K562 (cell line): ENCODE data around the gene RNF144A. TPM values are rescaled to one million over a fixed set of nuclear protein-coding genes. Genes with fewer than 3 reads are reported as not detected.

Source experiments
- ARID2 ChIP-seq: fragments of 450-650 bp; IDR thresholded peaks from 2 replicates; pipeline ENCODE4 v1.6.1; 2017; ENCODE audit warnings: antibody characterized with exemption, mild to moderate bottlenecking
- ARID3B ChIP-seq: fragments of 250-450 bp; sonication (Bioruptor Pico); IDR thresholded peaks from 2 replicates; pipeline ENCODE4 v1.4.0; 2020; ENCODE audit warnings: borderline replicate concordance
- CBX8 ChIP-seq: fragments of 200-600 bp; sonication (generic); IDR thresholded peaks from 2 replicates; pipeline ENCODE4 v1.6.1; 2012; ENCODE audit warnings: borderline replicate concordance, mixed run types, low read depth, mild to moderate bottlenecking, moderate library complexity, mixed read lengths, low read length, control low read depth, inconsistent platforms; ENCODE audit not compliant: poor library complexity, severe bottlenecking; ENCODE audit errors: extremely low read depth
- CEBPG ChIP-seq, 3 experiments: fragments of 200-800 bp in 1 of 3; sonication (Bioruptor generic) in 1 of 3; sonication (generic) in 1 of 3; formaldehyde crosslinking in 1 of 3; IDR thresholded peaks in 2 of 3; conservative IDR thresholded peaks in 1 of 3; 2 replicates each; pipeline versions ENCODE4 v1.6.1 to v1.8.0; 2016 to 2022; ENCODE audit warnings: missing compliant biosample characterization in 2 of 3, missing genetic modification characterization in 2 of 3, mild to moderate bottlenecking in 1 of 3, missing genetic modification reagents in 1 of 3
- CHAMP1 ChIP-seq: fragments of 450-650 bp; IDR thresholded peaks from 2 replicates; pipeline ENCODE4 v1.6.1; 2016; ENCODE audit warnings: mild to moderate bottlenecking
- GMEB1 ChIP-seq: fragments of 250-450 bp; sonication (Bioruptor Pico); IDR thresholded peaks from 2 replicates; pipeline ENCODE4 v1.4.0; 2020; ENCODE audit warnings: mild to moderate bottlenecking
- MCM3 ChIP-seq: fragments of 450-650 bp; IDR thresholded peaks from 2 replicates; pipeline ENCODE4 v1.6.1; 2016
- MYC ChIP-seq, 2 experiments: fragments of 250-450 bp in 1 of 2; sonication (Bioruptor Pico) in 1 of 2; IDR thresholded peaks; 2 replicates each; pipeline versions ENCODE4 v1.5.1 to v1.6.1; 2012 to 2021; ENCODE audit warnings: low read depth in 2 of 2, borderline replicate concordance in 1 of 2, improper control_type of control experiment in 1 of 2, low read length in 1 of 2, mild to moderate bottlenecking in 1 of 2, moderate library complexity in 1 of 2
- RNF219 ChIP-seq: fragments of 250-450 bp; sonication (Bioruptor Pico); IDR thresholded peaks from 2 replicates; pipeline ENCODE4 v1.5.0; 2022; ENCODE audit warnings: mild to moderate bottlenecking
- TAF9B ChIP-seq: fragments of 450-650 bp; IDR thresholded peaks from 2 replicates; pipeline ENCODE4 v1.6.1; 2018; ENCODE audit warnings: mild to moderate bottlenecking; ENCODE audit not compliant: partially characterized antibody
- TFAM ChIP-seq: fragments of 250-450 bp; sonication (Bioruptor Pico); conservative IDR thresholded peaks from 2 replicates; pipeline ENCODE4 v1.5.0; 2021; ENCODE audit warnings: mild to moderate bottlenecking, moderate library complexity
- TRIM25 ChIP-seq: fragments of 450-650 bp; IDR thresholded peaks from 2 replicates; pipeline ENCODE4 v1.7.0; 2016; ENCODE audit warnings: borderline replicate concordance
- XRCC5 ChIP-seq: fragments of 200-400 bp; formaldehyde crosslinking; IDR thresholded peaks from 2 replicates; pipeline ENCODE4 v1.6.1; 2017; ENCODE audit warnings: low read depth, mild to moderate bottlenecking, low read length
- ZNF512 ChIP-seq: IDR thresholded peaks from 2 replicates; pipeline ENCODE4 v1.6.1; 2016; ENCODE audit warnings: missing genetic modification characterization, missing compliant biosample characterization
- polyA plus RNA-seq, 8 experiments: library from polyadenylated mRNA; depleted of rRNA in 4 of 8; stranded (reverse) in 5 of 8; unstranded in 3 of 8; fragments of >200 nt; fragmentation: Nextera tagmentation in 2 of 8; fragmentation: Illumina TruSeq in 1 of 8; extraction: Ambion mirVana in 2 of 8; extraction: Trizol in 1 of 8; gene quantifications; 2 replicates each; pipeline versions ENCODE4 v1.2.1 to v1.2.3, GENCODE V29; 2011 to 2014; ENCODE audit warnings: inconsistent platforms in 1 of 8, missing spikeins in 1 of 8
- total RNA-seq, 7 experiments: library from RNA; depleted of rRNA in 6 of 7; stranded (reverse); fragments of >200 nt in 6 of 7; fragmentation: Illumina TruSeq in 2 of 7; extraction: Trizol in 2 of 7; gene quantifications; 2 replicates each; pipeline versions ENCODE4 v1.2.1 to v1.2.3, GENCODE V29; 2011 to 2021; ENCODE audit warnings: low replicate concordance in 1 of 7

Gene RNF144A
- total and polyA plus RNA-seq, 9 of the 15 experiments (the other 6 are each of a cell fraction or from before 2014, with no cell fraction given): 0.96 to 11.3 (median 6.2) TPM

GRCh38 chr2:6880200-6880733, 36.9 kb upstream of the RNF144A start (continued):
- TF ChIP-seq GMEB1 (CRISPR knock-in tag) (no peak), ARID3B (CRISPR knock-in tag) (no peak), TAF9B (peak; percentile 43), CEBPG (CRISPR knock-in tag; IDR thresholded peaks at IDR 0.05) (no peak), CEBPG (tag; conservative IDR thresholded peaks at IDR 0.05 in 1 of 2, IDR thresholded peaks at IDR 0.05 in 1 of 2) (no peak), RNF219 (no peak), MCM3 (no peak), ARID2 (no peak), MYC (IDR thresholded peaks at IDR 0.05; ENCODE audit: low read depth, low read length) (peak; percentile 53; the same call in 1 of the 2 replicates), MYC (CRISPR knock-in tag; IDR thresholded peaks at IDR 0.05; ENCODE audit: borderline replicate concordance, low read depth) (no peak), ZNF512 (tag) (no peak), TFAM (CRISPR knock-in tag) (no peak), CHAMP1 (peak; percentile 62; the same call in 1 of the 2 replicates), XRCC5 (no peak), CBX8 (no peak), TRIM25 (no peak)
